Measurements from ENCODE around the gene PDK4.

GRCh38 chr7:95602421-95602820, 6.1 kb upstream of the PDK4 start:
- TF ChIP-seq CTCF (IDR thresholded peaks at IDR 0.05) (no peak), POLR2A (IDR thresholded peaks at IDR 0.05) (peak in 1 of 4 donors; percentile 27), POLR2AphosphoS5 (IDR thresholded peaks at IDR 0.05) (no peak), EP300 (IDR thresholded peaks at IDR 0.05) (no peak)
